NCI-H1092 treated with DMSO at 0.1 percent for 48 hours (cell line): ENCODE data around the gene FRMD7.
"Not testable (repeated sequence)": the region's sequence is repeated elsewhere in the genome, so short reads cannot be mapped to it uniquely, and the experiment has no call there.

Source experiments
- DNase-seq: peaks from one replicate; lab custom pipeline; 2025; lab: John Stamatoyannopoulos, UW

FRMD7 gene

DNA sequence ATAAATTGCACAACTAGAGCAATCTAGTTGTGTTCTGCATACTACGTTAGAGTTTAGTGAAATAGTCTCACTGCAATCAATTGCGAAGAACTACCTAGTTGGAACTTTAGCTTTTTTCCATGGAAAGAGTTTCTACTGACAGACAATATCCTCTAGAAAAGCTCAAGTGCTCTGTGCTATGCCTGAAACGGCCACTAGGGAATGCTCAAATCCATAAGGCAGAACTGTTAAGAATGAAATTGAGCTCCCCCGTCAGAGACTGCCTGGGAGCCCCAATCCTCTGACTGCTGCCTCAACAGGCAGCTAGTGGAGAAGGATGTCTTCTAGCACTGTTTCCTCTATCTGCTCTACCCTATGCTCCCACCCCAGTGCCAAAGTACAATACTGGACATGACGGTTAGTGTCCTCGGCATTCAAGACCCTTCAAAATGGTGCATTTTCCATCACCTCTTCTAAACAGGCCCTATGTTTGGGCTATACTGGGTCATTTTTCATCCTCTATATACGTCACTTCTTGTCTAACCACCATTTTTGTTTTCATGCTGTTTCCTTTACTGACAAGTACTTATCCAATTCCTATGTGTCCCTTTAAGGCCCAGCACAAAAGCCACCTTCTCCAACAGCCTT lies 35.3 kb downstream of the FRMD7 start:
- peak; percentile 50 for DNase-seq

DNA sequence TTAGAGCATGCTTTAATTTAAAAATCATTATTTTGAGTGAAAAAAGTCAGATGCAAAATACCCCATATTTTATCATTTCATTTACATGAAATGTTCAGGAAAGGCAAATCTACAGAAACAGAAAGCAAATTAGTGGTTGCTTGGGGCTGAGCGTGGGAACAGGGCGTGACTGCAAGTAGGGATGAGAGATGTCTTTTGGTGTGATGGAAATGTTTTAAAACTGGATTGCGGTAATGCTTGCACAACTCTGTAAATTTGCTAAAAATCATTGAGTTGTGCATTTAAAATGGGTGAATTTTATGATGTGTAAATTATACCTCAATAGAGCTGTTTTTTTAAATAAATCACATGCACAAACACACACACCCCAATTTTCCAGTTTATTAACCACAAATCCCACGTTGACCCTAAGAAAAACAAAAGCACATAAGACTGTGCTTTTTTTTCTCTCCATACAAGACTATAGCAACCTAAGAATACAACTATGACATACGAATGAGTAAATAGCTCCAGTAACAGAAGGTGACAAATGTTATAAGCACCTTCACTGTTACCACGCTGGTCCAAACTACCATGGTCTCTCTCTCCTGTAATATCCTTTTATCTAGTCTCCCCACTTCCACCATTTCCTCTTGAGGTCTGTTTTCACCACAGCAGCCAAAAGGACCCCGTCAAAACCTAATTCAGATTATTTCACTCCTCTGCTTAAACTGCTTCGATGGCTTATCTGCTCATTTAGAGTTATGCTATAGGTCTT lies 37.2 kb downstream of the FRMD7 start:
- no peak for DNase-seq

DNA sequence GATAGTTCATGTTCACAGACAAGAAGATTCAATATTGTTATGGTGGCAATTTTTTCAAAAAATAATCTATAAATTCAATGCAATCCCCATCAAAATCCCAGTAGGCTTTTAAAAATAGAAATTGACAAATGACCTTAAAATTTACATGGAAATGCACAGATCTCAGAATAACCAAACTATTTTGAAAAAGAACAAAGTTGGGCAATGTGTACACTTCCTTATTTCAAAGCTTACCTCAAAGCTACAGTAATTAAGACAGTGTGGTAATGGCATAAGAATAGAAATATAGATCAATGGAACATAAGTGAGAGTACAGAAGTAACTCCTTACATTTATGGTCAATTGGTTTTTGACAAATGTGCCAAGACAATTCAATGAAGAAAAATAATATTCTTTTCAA lies 39.0 kb downstream of the FRMD7 start:
- DNase-seq = no peak

DNA sequence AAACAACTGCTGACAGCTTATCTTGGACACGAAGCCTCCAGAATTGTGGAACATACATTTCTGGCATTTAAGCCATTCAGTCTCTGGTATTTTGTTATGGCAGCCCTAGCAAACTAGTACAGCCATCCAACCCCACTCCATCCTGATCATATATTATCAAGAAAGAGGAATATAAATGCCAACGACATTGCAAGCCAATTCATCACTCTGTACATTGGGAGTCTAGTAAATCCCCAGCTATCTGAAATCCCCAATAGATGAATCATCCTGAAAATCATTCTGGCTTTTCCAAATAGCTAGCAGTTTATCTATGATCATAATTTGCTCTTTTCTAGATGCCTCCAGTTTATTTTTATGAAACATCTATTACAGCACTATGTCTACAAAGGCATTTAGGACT lies 41.1 kb downstream of the FRMD7 start:
- no peak for DNase-seq

DNA sequence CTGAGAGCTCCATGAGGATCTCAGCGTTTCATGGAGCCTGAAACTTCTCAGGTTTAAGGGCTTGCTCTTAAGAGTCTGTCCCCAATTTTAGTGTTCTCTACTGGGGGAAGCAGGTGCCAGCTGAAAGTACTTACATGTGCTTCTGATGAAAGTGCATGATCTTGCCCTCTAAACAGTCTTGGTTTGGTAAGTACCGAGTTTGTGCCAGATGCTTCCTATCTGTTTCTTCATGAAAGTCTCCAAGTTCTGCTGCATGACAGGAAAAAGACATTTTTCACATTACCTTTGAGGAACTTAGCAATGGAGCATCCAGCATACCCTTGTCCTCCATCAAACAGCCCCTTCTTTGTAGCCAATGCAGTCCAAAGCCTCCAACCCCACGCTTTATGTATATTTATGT lies 42.0 kb downstream of the FRMD7 start:
- no peak for DNase-seq

DNA sequence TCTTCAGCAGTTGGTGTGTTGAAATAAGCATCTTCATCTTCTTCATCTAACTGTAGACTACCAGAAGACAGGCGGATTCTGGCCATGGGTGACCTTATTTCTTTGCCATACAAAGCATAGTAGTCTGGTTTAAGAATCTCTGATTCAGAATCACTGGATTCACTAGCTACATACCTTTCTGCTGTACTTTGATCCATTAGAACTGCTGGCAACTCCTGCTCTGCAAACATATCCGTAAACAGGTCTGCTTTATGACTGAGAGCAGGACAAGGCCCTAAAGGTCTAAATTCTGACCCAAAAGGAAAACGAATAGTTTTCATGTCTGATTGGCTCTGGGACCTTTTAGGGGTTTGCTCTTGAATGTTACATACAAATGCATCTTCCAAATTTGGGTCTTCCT lies 49.9 kb downstream of the FRMD7 start:
- DNase-seq = no peak

DNA sequence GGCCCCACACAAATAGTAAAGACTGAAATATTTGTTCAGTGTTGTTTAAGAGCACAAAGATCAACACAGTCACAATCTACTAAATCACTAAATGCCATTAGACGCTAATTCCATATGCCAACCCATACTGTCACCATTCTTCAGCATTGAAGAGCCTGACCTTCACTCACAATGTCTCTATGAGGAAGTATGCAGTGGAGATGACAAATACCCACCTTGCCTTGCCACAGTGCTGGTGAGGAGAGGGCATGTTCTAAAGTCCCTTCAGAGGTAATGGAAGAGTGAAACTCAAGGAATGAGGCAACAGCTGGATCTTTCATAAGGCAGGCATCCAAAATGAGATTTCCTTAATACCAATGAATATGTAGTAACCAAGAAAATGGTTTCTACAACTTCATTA lies 50.4 kb downstream of the FRMD7 start:
- DNase-seq = no peak

DNA sequence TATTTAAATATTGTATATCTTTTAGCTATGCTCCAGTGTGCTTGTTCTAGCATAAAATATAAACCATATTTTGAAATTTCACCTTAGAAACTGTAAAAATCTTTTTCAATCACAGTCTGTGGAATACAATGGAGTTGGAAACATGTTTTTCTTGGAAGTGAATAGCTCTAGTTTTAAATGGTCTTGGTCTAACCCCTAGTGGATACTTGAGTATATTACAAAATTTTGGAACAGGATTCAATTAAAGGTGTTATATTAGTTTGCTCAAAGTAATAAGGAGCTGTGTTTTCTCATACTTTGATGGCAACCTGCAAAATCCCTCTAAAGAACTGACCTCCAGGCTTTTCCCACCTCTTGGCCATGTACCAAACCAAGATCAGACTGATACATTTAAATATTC lies 56.6 kb downstream of the FRMD7 start:
- DNase-seq = peak; percentile 25

DNA sequence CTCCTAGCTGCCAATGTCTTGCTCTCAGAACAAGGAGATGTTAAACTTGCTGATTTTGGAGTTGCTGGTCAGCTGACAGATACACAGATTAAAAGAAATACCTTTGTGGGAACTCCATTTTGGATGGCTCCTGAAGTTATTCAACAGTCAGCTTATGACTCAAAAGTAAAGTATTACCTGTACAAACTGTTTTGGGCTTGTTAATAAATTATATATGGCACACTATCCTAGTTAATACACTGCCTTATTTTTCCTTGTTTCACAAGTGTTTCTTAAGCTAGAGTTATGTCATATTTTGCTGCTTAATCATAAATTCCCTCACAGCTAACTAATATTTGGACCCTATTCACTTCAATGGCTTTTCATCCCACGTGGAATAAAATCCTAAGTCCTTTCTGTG lies 59.4 kb downstream of the FRMD7 start:
- DNase-seq = no peak

DNA sequence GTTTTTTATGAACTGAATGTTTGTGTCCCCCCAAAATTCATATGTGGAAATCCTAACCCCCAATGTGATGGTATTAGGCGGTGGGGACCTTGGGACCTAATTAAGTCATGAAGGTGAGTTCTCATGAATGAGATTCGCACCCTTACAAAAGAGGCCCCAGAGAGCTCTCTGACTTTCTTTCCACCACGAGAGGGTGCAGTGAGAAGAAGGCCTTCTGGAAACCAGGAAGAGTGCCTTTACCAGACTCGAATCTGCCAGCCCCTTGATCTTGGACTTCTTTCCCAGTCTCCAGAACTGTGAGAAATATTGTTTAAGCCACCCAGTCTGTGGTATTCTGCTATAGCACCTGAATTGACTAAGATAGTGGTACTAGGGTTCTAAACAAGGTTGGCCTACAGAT lies 64.0 kb downstream of the FRMD7 start:
- no peak for DNase-seq

DNA sequence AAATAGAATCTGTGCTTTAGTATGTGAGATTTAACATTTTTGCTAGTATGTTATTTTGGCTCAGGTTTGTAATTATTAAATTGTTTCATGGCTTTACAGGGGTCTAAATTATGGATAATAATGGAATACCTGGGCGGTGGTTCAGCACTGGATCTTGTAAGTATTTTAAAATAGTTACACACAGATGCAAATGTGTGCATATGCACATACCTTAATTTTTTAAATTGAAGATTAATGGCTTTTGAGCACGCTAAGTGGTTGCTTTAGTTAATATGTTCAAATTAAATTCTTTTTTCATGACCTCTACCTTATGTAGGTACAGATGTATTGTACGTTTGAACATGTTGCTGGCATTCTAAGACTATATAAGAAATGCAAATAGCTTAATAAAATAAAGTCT lies 64.5 kb downstream of the FRMD7 start:
- DNase-seq = no peak

DNA sequence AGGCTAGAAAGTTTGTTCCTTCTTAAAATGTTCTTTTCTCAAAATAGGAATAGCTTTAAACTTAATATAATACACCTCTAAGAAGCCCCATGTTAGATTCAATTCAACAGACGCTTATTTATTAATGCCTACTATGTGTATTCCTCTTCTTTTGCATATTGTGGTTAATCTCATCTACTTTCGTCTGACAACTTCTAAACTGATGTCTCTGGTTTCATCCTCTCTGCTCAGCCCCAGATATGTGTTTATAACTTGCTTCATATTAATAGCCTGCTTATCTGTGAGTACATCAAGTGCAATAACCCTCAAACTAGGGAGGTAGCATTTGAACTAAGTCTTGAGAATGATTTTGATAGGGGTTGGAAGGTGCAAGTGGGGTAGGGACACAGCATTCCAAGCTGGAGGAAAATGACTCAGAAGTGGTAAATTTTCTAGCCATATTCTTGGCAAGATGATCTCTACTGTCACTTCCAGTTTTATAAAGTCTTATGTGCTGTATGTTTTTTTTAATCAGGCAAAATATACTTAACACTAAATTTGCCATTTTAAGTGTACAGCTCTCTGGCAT lies 67.8 kb downstream of the FRMD7 start:
- DNase-seq = no peak

DNA sequence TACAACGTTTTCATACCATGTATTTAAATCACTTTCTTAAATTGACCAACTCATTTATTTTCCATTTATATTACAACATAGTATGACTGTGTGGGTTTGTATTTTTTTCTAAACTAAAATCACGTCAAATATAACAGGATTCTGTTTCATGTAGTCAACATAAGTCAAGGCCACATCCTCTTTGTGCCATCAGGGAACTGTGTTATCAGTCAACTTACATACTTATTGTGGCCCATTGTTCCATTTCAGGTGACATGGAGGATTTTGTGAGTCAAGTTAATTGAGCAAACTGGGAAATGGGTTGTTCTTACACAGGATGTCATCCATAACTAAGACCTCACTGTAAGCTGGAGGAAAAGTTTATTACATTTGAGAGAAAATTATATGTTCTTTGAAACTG lies 68.8 kb downstream of the FRMD7 start:
- no peak for DNase-seq

DNA sequence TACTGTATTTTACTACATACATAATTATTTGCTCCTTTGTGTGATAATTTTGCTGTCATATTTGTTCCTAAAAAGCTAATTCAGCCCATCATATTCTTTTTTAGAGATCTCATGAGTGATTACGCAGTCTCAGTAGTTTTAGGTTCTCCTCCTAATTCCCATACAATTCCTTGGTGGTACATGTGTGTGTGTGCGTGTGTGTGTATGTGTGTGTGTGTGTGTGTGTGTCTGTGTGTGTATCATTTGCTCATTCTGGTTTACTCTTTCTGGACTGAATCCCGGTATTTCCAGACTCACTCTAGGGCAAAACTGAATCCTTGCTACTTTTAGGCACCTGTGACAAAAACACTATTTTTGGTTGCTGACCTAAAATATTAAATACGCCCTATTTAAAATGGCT lies 69.8 kb downstream of the FRMD7 start:
- DNase-seq = no peak

DNA sequence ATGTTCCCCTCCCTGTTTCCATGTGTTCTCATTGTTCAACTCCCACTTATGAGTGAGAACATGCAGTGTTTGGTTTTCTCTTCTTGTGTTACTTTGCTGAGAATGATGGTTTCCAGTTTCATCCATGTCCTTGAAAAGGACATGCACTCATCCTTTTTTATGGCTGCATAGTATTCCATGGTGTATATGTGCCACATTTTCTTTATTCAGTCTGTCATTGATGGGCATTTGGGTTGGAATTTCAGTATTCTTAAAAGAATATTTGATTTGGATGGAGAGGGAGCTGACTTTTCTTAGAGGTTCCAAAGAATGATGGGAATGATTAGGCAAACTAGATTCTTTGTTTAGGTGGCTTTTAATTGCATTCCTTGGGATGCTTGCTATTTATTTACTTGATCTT lies 76.0 kb downstream of the FRMD7 start:
- not testable (repeated sequence) for DNase-seq

DNA sequence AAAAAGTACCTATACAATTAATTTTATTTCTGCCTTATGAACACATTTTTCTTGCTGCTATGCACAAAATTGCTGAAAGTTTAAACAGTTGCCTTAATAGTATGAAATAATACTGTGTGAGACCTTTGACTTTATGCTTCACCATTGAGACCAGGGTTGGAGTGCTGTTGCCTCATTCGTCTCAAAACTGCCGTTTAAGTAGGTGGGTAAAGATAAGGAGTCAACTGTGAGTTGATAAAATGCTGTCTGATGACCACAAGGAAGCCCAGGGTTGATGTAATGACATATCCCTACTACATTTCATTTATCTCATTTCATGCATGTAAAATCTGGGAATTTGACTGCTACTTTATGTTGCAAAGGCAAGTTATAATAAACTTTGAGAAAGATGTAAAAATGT lies 81.3 kb downstream of the FRMD7 start:
- DNase-seq = no peak

DNA sequence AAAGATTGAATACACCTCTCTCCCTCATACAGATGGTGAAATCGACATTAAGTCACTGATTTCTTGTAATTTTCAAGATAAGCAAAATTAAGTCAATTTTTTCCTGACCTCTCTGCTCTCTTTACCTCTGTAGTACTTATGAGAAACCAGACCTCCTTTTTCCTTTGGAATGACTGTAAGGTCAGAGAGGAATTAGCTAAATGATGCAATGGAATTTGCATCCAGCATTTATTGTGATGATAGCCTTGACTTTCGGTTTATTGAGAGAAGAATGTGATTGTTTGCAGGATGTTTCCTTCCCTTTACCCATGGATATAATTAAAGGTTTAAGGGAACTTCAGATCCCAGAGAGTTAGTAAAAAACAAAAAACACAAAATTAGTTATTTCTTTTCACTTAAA lies 82.4 kb downstream of the FRMD7 start:
- DNase-seq = no peak

DNA sequence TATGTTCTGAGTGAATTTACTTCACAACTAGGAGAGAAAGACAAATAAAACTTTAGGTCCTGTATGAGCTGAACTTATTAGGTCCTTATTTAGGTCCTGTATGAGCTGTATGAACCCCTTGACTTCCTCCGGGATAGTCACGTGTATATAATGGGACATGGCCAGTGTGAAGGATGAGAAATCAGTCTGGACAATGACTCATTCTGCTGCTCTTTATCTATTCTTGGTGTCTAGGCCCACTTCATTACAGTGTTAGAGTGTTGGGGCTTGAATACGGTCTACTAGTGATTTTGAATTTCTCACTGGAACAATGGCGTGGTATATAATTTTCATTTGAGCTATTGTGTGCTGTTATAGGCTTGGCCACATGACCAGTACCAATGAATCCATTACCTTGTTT lies 82.9 kb downstream of the FRMD7 start:
- no peak for DNase-seq

DNA sequence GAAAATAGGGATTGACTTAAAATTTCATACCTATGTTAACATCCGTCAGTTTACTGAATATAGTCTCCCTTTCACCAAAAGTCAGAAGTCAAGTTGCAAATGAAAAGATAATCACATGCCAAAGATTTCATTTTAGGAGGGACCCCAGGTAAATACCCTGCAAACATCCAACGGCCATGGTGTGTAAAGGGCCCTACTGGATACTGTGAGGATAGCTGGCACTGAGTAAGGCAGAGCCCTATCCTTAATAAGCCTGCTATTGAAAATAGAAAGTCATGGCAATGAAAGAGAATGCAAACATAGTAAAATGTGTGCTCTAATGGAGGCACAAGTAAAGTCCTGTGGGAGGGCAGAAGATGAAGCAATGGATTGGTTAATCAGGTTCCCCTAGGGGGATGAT lies 83.8 kb downstream of the FRMD7 start:
- no peak for DNase-seq

DNA sequence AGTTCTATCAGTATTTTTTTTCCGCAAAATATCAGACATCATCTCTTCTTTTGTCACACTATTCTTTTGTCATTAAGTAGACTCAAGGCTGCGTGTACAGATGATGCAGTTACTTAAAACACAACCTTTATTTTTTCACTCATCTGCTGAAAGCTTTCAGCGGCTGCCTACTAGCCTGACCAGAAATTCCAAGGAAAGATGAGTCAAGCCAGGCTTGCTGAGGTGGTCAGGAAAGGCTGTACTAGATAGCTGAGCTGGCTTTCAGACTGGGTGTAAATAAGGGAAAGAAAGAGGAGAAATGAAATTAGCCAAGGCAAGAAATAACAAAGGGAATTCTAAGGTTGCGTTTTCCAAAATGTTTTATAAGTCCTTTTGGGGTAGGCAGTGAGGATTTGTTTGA lies 86.8 kb downstream of the FRMD7 start:
- DNase-seq = no peak

DNA sequence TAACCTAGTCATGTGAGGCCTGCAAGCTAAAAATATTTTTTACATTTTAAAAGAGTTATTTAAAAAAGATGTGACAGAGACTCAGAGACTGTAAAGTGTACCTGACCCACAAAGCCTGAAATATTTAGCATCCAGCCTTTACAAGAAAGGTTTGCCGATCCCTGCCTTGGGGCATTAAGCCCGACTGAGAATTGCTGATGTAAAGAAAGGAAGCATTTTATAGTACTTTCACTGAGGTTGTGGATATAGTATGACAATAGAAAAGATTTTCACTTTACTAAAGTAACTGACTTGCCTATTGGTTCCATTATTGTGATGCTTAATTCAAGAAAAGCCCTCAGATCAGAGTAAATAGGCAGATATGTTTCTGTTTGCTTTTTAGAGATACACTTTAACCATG lies 87.8 kb downstream of the FRMD7 start:
- DNase-seq = no peak

DNA sequence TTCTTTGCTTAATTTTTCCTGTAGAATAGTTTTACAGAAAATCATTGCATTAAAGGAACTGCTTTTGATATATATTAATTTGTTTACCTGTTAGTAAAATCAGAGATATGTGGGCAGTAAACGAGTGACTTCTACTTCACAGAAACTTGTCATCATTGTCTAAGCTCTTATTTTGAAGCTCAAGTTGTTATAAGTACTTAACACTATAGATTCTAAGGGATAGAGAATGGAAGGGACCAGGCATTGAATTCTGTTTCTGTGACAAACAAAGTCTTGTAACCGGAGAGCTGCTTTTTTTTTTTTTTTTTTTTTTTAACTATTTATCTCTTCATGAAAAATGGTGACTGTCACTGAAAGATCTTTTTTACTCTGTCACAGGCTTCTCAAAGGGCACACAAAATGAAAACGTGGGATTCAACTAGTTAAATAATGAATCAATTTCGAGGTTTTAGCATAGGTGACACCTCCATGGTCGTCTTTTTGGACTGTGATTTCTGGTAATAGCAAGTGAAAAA lies 90.3 kb downstream of the FRMD7 start:
- no peak for DNase-seq

DNA sequence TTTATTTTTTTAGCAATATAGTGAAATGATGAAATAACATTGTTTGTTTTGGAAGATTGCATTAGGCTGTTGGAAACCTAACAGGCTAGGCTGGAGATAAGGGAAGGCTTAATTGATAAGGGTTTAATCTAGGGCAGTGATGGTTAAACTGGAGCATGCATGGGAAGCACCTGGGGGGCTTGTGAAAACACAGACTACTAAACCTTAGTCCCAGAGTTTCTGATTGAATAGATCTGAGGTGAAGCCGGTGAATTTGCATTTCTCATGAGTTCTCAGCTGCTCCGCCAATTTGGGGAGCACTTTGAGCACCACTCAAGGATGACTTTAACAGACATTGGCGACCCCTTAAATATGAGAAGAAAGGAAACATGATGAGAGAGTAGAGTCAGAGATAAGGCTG lies 93.2 kb downstream of the FRMD7 start:
- no peak for DNase-seq

DNA sequence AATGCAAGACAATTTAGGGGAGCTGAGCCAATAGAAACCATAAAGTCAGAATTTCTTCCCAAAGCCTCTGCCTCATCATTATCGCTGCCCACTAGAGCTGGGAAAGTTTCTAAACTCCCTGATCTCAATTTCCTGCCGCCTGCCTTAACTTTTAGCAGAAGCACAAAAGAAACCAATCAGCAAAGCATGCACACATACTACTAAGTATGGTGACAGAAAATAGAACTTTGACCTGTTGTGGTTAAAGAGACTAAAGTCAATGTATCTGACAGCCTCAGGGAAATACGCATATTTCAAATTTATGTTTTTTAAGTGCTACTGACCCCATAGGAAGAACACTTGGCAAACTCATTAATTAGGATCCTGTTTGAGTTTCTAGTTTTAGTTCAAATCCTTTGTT lies 94.7 kb downstream of the FRMD7 start:
- DNase-seq = no peak
